CD14-positive monocyte (primary cell): ENCODE data around the gene MKLN1. TPM values are rescaled to one million over a fixed set of nuclear protein-coding genes. Genes with fewer than 3 reads are reported as not detected.

ENCODE experiments used
- DNase-seq, 3 donors: peaks; one replicate each; pipeline ENCODE4 v3.0.0-alpha.2; 2011 to 2022
- H2AFZ ChIP-seq: 2 replicates; pipeline ENCODE4 v1.6.0; 2012; ENCODE audit warnings: mild to moderate bottlenecking, low read depth, low read length, inconsistent platforms; ENCODE audit not compliant: insufficient read depth, poor library complexity, severe bottlenecking
- H3K27ac ChIP-seq, 2 donors: 1 replicate in 1 of 2; 2 replicates in 1 of 2; pipeline ENCODE4 v1.5.1; 2012 to 2013; ENCODE audit warnings: low read length in 2 of 2, control low read depth in 1 of 2, inconsistent platforms in 1 of 2, low read depth in 1 of 2, mild to moderate bottlenecking in 1 of 2
- H3K27me3 ChIP-seq, 2 donors: one replicate each; pipeline versions ENCODE4 v1.6.0 to v1.6.1; 2011 to 2013; ENCODE audit warnings: low read length in 2 of 2; ENCODE audit not compliant: control insufficient read depth in 2 of 2, insufficient read depth in 2 of 2
- H3K36me3 ChIP-seq, 2 donors: replicated peaks in 1 of 2; 1 replicate in 1 of 2; 2 replicates in 1 of 2; pipeline versions ENCODE4 v1.5.1 to v1.6.1; 2012 to 2013; ENCODE audit warnings: low read length in 2 of 2, control low read depth in 1 of 2, inconsistent platforms in 1 of 2, mild to moderate bottlenecking in 1 of 2; ENCODE audit not compliant: insufficient read depth in 2 of 2, control insufficient read depth in 1 of 2
- H3K4me1 ChIP-seq, 2 donors: 1 replicate in 1 of 2; 2 replicates in 1 of 2; pipeline versions ENCODE4 v1.5.1 to v1.6.1; 2012 to 2013; ENCODE audit warnings: low read length in 2 of 2, control low read depth in 1 of 2, inconsistent platforms in 1 of 2, mild to moderate bottlenecking in 1 of 2, moderate library complexity in 1 of 2; ENCODE audit not compliant: insufficient read depth in 2 of 2, control insufficient read depth in 1 of 2
- H3K4me2 ChIP-seq: replicated peaks from 2 replicates; pipeline ENCODE3; 2012; ENCODE audit warnings: low read length, moderate library complexity, mild to moderate bottlenecking; ENCODE audit not compliant: poor library complexity, severe bottlenecking; ENCODE audit errors: extremely low read depth
- H3K4me3 ChIP-seq, 3 experiments: fragments of 200-600 bp in 1 of 3; sonication (generic) in 1 of 3; replicated peaks in 1 of 3; 1 replicate in 2 of 3; 2 replicates in 1 of 3; pipeline ENCODE4 v1.5.1; 2011 to 2013; ENCODE audit warnings: low read length in 3 of 3, mild to moderate bottlenecking in 3 of 3, control low read depth in 2 of 3, low read depth in 2 of 3, inconsistent platforms in 1 of 3, moderate library complexity in 1 of 3
- H3K79me2 ChIP-seq: 2 replicates; pipeline ENCODE4 v1.6.0; 2012; ENCODE audit warnings: mild to moderate bottlenecking, control low read depth, inconsistent platforms, low read length, moderate library complexity; ENCODE audit not compliant: insufficient read depth
- H3K9ac ChIP-seq: 2 replicates; pipeline ENCODE4 v1.6.0; 2017; ENCODE audit warnings: low read length, mild to moderate bottlenecking; ENCODE audit not compliant: insufficient read depth, poor library complexity, severe bottlenecking
- H3K9me3 ChIP-seq, 2 donors: replicated peaks in 1 of 2; 1 replicate in 1 of 2; 2 replicates in 1 of 2; pipeline versions ENCODE4 v1.5.1 to v1.6.1; 2012 to 2013; ENCODE audit warnings: low read length in 2 of 2, control low read depth in 1 of 2; ENCODE audit not compliant: control insufficient read depth in 1 of 2, insufficient read depth in 1 of 2
- H4K20me1 ChIP-seq: 2 replicates; pipeline ENCODE4 v1.6.0; 2012; ENCODE audit warnings: mild to moderate bottlenecking, low read length, control low read depth, moderate library complexity; ENCODE audit not compliant: insufficient read depth
- H3K27ac Mint-ChIP-seq, 7 donors: one replicate each; pipeline ENCODE4 v1.8.0; 2020; ENCODE audit warnings: mild to moderate bottlenecking in 7 of 7, mixed read lengths in 7 of 7, moderate library complexity in 6 of 7, inconsistent platforms in 2 of 7
- H3K27me3 Mint-ChIP-seq, 3 donors: one replicate each; pipeline ENCODE4 v1.8.0; 2021 to 2022; ENCODE audit warnings: low read depth in 3 of 3, mild to moderate bottlenecking in 3 of 3, mixed read lengths in 3 of 3, moderate library complexity in 3 of 3, inconsistent platforms in 1 of 3
- H3K36me3 Mint-ChIP-seq, 2 donors: one replicate each; pipeline ENCODE4 v1.8.0; 2020; ENCODE audit warnings: mixed read lengths in 2 of 2, inconsistent platforms in 1 of 2, mild to moderate bottlenecking in 1 of 2
- H3K4me1 Mint-ChIP-seq: one replicate; pipeline ENCODE4 v1.8.0; 2020; ENCODE audit warnings: mild to moderate bottlenecking, mixed read lengths
- H3K4me3 Mint-ChIP-seq, 2 donors: one replicate each; pipeline ENCODE4 v1.8.0; 2020; ENCODE audit warnings: mild to moderate bottlenecking in 2 of 2, mixed read lengths in 2 of 2, moderate library complexity in 1 of 2
- H3K9me3 Mint-ChIP-seq, 7 donors: one replicate each; pipeline ENCODE4 v1.8.0; 2020 to 2022; ENCODE audit warnings: mixed read lengths in 7 of 7, mild to moderate bottlenecking in 6 of 7, moderate library complexity in 6 of 7, inconsistent platforms in 2 of 7
- WGBS: methylation state at CpG from one replicate; pipeline ENCODE4 v1.1.5; 2013; ENCODE audit warnings: missing lambda C conversion rate; ENCODE audit not compliant: insufficient coverage; 5-methylcytosine and 5-hydroxymethylcytosine counted together
- intact Hi-C, 2 donors: fragments of 100-400 bp; cut with micrococcal nuclease; formaldehyde crosslinking; loops; one replicate each; pipeline versions ENCODE4 v1.15.0 to v1.15.1; 2023
- polyA plus RNA-seq, 3 donors: library from polyadenylated mRNA; depleted of rRNA in 1 of 3; unstranded in 2 of 3; stranded (reverse) in 1 of 3; fragments of 300-500 nt in 2 of 3; fragments of >200 nt in 1 of 3; fragmentation: Illumina TruSeq in 2 of 3; gene quantifications; 1 replicate in 2 of 3; 2 replicates in 1 of 3; pipeline ENCODE4 v1.2.3, GENCODE V29; 2012 to 2021
- TF ChIP-seq, protein P1 (sequence below): fragments of 200-600 bp; IDR thresholded peaks from one replicate; pipeline ENCODE4 v1.8.0; 2022; ENCODE audit warnings: antibody characterized with exemption, mild to moderate bottlenecking

MKLN1 gene
- polyA plus RNA-seq, 3 donors = 12.2 to 18.5 (median 17.2) TPM

DNA sequence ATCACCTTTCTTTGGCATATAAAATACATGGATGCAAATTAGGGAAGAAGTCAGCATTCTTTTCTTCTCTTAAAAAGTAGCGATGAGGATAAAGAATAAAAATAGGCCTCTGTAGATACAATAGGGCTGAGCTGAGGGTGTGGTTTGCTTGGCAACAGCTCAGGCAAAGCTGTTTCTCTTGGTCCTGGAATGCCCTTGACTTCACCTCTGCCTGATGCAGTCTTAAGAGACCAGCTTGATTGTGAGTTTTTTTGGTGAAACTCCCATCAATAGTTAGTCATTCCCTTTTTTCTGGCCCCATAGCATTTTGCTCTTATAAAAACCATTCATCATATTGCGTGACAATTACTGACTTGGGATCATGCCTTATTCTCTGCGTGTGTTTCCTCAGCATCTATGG lies 42.1 kb upstream of the MKLN1 start:
- Histone ChIP-seq H3K36me3 (no peaks in the 10 kb centered on the region), H3K27ac (no peak overlapping the region), H3K9ac (no peak overlapping the region), H3K79me2 (no peaks in the 10 kb centered on the region), H3K4me2 (no peak overlapping the region), H4K20me1 (no peaks in the 10 kb centered on the region), H2AFZ (no peak overlapping the region), H3K27me3 (no peaks in the 10 kb centered on the region), H3K4me3 (no peak overlapping the region), H3K9me3 (peaks cover 6 to 14% of the 10 kb centered on the region in 2 donors), H3K4me1 (peaks cover 2 to 11% of the 10 kb centered on the region in 2 donors)
- intact Hi-C loops = loop anchor here in 1 of 2 donors (10.0 kb wide), 1 partner anchor 61 kb away; no protein-coding TSS in a partner anchor
- 94% methylated on average over 2 of the region's 3 CpGs for WGBS
- H3K27ac Mint-ChIP-seq = no peak overlapping the region
- peaks cover 0 to 6% of the 10 kb centered on the region in 2 donors for H3K36me3 Mint-ChIP-seq
- no peak overlapping the region for H3K4me3 Mint-ChIP-seq
- peaks cover 8 to 14% (median 10%) of the 10 kb centered on the region in 7 donors for H3K9me3 Mint-ChIP-seq
- DNase-seq = no peak
- H3K4me1 Mint-ChIP-seq = peaks cover 12% of the 10 kb centered on the region
- TF ChIP-seq, protein P1, sequence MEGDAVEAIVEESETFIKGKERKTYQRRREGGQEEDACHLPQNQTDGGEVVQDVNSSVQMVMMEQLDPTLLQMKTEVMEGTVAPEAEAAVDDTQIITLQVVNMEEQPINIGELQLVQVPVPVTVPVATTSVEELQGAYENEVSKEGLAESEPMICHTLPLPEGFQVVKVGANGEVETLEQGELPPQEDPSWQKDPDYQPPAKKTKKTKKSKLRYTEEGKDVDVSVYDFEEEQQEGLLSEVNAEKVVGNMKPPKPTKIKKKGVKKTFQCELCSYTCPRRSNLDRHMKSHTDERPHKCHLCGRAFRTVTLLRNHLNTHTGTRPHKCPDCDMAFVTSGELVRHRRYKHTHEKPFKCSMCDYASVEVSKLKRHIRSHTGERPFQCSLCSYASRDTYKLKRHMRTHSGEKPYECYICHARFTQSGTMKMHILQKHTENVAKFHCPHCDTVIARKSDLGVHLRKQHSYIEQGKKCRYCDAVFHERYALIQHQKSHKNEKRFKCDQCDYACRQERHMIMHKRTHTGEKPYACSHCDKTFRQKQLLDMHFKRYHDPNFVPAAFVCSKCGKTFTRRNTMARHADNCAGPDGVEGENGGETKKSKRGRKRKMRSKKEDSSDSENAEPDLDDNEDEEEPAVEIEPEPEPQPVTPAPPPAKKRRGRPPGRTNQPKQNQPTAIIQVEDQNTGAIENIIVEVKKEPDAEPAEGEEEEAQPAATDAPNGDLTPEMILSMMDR = no peak
- H3K27me3 Mint-ChIP-seq = peaks cover 0 to 3% (median 3%) of the 10 kb centered on the region in 3 donors

DNA sequence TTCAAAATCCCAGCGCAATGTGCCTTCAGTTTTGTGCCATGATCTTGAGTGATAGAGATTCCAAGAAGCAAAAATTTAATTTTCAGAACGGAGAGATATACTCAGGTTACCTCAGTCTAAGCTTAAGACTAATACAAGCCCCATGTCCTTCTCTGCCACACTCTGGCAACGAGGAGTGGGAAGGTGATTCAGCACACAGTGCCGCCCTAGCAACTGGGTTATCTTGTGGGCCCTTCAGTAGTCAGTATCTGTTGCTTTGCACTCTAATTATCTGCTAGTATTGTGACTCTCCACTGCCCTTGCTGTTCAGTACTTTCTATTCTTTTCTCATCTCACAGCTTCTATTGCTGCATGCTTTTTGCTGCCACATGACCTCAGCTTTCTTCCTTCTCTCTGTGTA lies 39.2 kb upstream of the MKLN1 start:
- H3K4me3 Mint-ChIP-seq = no peak overlapping the region
- Histone ChIP-seq H3K4me2 (no peak overlapping the region), H2AFZ (no peak overlapping the region), H3K27me3 (no peaks in the 10 kb centered on the region), H4K20me1 (no peaks in the 10 kb centered on the region), H3K27ac (no peak overlapping the region), H3K79me2 (no peaks in the 10 kb centered on the region), H3K4me1 (no peaks in the 10 kb centered on the region), H3K9me3 (peaks cover 6 to 14% of the 10 kb centered on the region in 2 donors), H3K9ac (no peak overlapping the region), H3K4me3 (no peak overlapping the region), H3K36me3 (no peaks in the 10 kb centered on the region)
- H3K36me3 Mint-ChIP-seq = peaks cover 0 to 6% of the 10 kb centered on the region in 2 donors
- DNase-seq = no peak
- no peak overlapping the region for H3K27ac Mint-ChIP-seq
- H3K4me1 Mint-ChIP-seq = no peaks in the 10 kb centered on the region
- peaks cover 7 to 14% (median 10%) of the 10 kb centered on the region in 7 donors for H3K9me3 Mint-ChIP-seq
- H3K27me3 Mint-ChIP-seq = peaks cover 0 to 3% (median under 1%) of the 10 kb centered on the region in 3 donors
- TF ChIP-seq, protein P1 = no peak
- intact Hi-C loops = loop anchor here in 1 of 2 donors (10.0 kb wide), 1 partner anchor 64 kb away; no protein-coding TSS in a partner anchor
- 84% methylated on average over 3 of the region's 4 CpGs for WGBS
